Cortex of kidney (tissue), 1 donor: ENCODE measurements around the gene CA5A.
"Not testable (repeated sequence)": the region's sequence is repeated elsewhere in the genome, so short reads cannot be mapped to it uniquely, and the experiment has no call there.

Experiments
- DNase-seq: peaks from one replicate; lab custom pipeline; 2025; lab: John Stamatoyannopoulos, UW

CA5A gene

GRCh38 chr16:87936375-87937230 is at the start of gene CA5A:
CA5A (minus strand) TSS chr16:87936529; CDS start chr16:87936450, 79 bp downstream.
- DNase-seq = no peak

GRCh38 chr16:87985493-87985892 is 49.2 kb upstream of the CA5A start:
- DNase-seq = not testable (repeated sequence)

GRCh38 chr16:87984632-87985267 is 48.4 kb upstream of the CA5A start:
- DNase-seq = no peak

GRCh38 chr16:87984180-87984579 is 47.9 kb upstream of the CA5A start:
- DNase-seq = not testable (repeated sequence)

GRCh38 chr16:87983737-87984097 is 47.4 kb upstream of the CA5A start:
- not testable (repeated sequence) for DNase-seq

GRCh38 chr16:87983072-87983736 is 46.9 kb upstream of the CA5A start:
- DNase-seq = not testable (repeated sequence)

GRCh38 chr16:87982581-87983041 is 46.3 kb upstream of the CA5A start:
- no peak for DNase-seq

- not testable (repeated sequence) for DNase-seq
These were observed 45.0 kb upstream of the CA5A start for GRCh38 chr16:87981376-87981775.

GRCh38 chr16:87979911-87980630 is 43.7 kb upstream of the CA5A start:
- DNase-seq = not testable (repeated sequence)

- DNase-seq = no peak
These were observed 43.0 kb upstream of the CA5A start for GRCh38 chr16:87979352-87979751.

GRCh38 chr16:87978127-87978526 is 41.8 kb upstream of the CA5A start:
- DNase-seq = no peak

- DNase-seq = no peak
These were observed 40.3 kb upstream of the CA5A start for GRCh38 chr16:87976665-87977064.

GRCh38 chr16:87974178-87974577 is 37.8 kb upstream of the CA5A start:
- no peak for DNase-seq

GRCh38 chr16:87973717-87974116 is 37.4 kb upstream of the CA5A start:
- no peak for DNase-seq

- DNase-seq = no peak
These were observed 35.6 kb upstream of the CA5A start for GRCh38 chr16:87971933-87972332.

GRCh38 chr16:87970186-87970585 is 33.9 kb upstream of the CA5A start:
- no peak for DNase-seq

GRCh38 chr16:87968541-87968940 is 32.2 kb upstream of the CA5A start:
- DNase-seq = no peak

GRCh38 chr16:87966685-87967185 is 30.4 kb upstream of the CA5A start:
- DNase-seq = no peak

GRCh38 chr16:87966064-87966645 is 29.8 kb upstream of the CA5A start:
- DNase-seq = no peak

GRCh38 chr16:87965417-87965816 is 29.1 kb upstream of the CA5A start:
- DNase-seq = no peak

- DNase-seq = no peak
These were observed 27.8 kb upstream of the CA5A start for GRCh38 chr16:87964049-87964659.
